Fibroblast of mammary gland (primary cell): ENCODE data around the gene CFAP58.

Experiments
- DNase-seq: peaks from one replicate; pipeline ENCODE4 v3.0.0-alpha.2; 2010; ENCODE audit warnings: low read depth
- H3K4me3 ChIP-seq: 2 replicates; pipeline ENCODE4 v1.5.1; 2011; ENCODE audit warnings: low read depth, mild to moderate bottlenecking, low read length, moderate library complexity; ENCODE audit not compliant: control insufficient read depth
- CTCF ChIP-seq: conservative IDR thresholded peaks from 2 replicates; pipeline ENCODE4 v1.5.1; 2011; ENCODE audit warnings: low read depth, low read length, inconsistent platforms; ENCODE audit not compliant: control insufficient read depth, insufficient read depth

The CFAP58 gene

GRCh38 chr10:104336821-104337467, 16.7 kb upstream of the CFAP58 start:
- peak; percentile 51 for DNase-seq
- no peak for TF ChIP-seq CTCF
- peak overlapping the region; percentile 73 for H3K4me3 ChIP-seq

DNA sequence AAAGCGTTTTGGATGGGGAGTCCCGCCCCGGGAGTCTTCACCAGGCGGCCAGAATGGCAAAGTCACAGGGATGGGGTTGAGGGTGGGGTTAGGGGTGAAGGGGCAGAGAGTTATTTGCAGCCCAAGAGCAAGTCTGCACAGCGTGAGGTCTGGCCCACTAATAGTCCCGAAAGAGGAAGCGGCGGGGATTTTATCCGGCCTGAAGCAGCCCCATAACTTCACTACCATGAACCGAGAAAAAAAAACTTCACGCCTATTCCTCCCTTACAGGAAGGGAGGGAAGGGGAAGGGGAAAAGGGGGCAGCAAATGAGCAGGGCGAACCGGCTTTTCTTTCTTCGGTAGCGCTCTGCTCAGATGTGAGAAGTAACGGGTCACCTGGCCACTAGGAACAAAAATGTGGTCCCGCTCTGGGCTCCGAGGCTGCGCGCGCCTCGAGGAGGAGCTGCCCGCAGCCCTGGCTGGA, 16.1 kb upstream of the CFAP58 start:
- peak overlapping the region; percentile 73 for H3K4me3 ChIP-seq
- no peak for TF ChIP-seq CTCF
- DNase-seq = peak; percentile 47

GRCh38 chr10:104337985-104338735, 15.5 kb upstream of the CFAP58 start, which contains the start of gene ITPRIP:
ITPRIP (minus strand) TSS chr10:104338465; CDS start chr10:104316051, 22,414 bp downstream.
- H3K4me3 ChIP-seq = peak within 1 kb of the TSS; percentile 73
- DNase-seq = peak; percentile 85
- no peak for TF ChIP-seq CTCF

- peak; percentile 82 for DNase-seq
- no peak for TF ChIP-seq CTCF
- peak overlapping the region; percentile 73 for H3K4me3 ChIP-seq
These were observed 14.0 kb upstream of the CFAP58 start for GRCh38 chr10:104339469-104340110.

GRCh38 chr10:104340111-104340526, 13.5 kb upstream of the CFAP58 start:
- no peak for DNase-seq
- H3K4me3 ChIP-seq = no peak overlapping the region
- TF ChIP-seq CTCF = no peak

- no peak for DNase-seq
- TF ChIP-seq CTCF = no peak
- H3K4me3 ChIP-seq = no peak overlapping the region
These were observed 13.0 kb upstream of the CFAP58 start for GRCh38 chr10:104340641-104341040.
